ENCODE results near the gene EIF6. TPM values are rescaled to one million over a fixed set of nuclear protein-coding genes. Genes with fewer than 3 reads are reported as not detected.
"Not testable (repeated sequence)": the region's sequence is repeated elsewhere in the genome, so short reads cannot be mapped to it uniquely, and the experiment has no call there.

EIF6 gene
- polyA plus RNA-seq, 1 experiment, result 133 TPM

DNA sequence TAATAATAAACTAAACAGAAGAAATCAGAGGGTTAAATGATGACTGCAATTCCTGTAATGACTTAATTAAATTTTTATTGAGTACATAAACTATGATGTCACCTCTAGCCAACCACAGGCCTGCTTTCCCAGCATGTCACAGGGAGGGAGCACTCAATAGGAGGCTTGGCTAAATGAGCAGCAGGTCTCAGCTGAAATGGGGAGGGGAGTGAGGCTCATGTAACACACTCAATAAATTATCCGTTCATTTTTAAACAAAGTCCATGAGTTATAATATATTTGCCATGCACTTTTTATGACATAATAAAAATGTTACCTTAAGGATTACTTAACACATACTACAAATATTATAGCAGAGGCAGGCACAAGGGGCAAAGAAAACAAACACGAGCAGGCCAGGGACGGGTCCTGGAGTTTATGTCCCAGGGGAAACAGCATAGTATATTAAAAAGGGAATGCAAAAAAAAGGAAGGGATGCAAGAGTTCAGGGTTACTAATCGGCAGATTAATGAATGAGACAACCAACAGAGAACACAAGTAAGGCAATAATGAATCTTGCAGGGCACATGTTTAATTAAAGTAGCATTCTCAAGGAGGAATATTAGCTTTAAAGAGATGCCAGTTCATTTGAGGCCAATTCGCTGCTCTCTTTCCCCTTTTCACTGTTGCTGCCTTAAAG, 34.8 kb upstream of the EIF6 start:
- CTCF ChIA-PET, result interaction anchor here (0.6 to 3.5 kb wide), 2 partner anchors 13 to 24 kb away, joined by 3 to 17 read pairs; no protein-coding TSS in a partner anchor
- DNase-seq (ENCODE audit: low read depth, low spot score), result no peak

DNA sequence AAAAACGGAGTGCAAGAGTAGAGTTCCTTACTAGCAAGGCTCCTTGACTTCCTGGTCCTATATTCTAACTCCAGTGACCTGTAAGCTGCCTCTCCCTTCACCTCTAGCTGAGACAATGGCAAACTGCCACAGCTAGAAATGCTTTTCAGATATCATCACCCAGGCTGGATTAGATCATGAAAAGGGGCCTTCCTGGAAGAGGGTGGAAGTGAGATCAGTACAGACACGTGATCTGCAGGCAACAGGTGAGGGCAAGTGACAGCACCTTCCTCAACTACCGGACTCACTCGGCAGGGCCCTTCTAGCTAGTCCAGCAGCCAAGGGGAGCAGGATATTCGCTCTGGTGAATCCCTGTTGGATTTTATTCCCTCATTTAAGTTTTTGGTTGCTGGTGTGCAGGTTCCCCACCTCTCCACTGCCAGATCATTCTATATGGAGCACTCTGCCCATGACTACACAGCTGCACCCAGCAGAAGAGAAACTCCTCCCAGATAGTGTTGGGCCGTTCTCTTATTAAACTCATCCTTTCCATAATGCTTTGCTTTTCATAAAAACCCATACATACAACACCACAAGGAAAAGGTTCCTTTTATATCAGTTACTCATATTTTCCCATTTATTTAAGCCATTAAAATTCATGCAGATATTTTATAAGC, 34.1 kb upstream of the EIF6 start:
- H3K9me3 ChIP-seq (ENCODE audit: control insufficient read depth, insufficient read depth, low read length), result no peaks in the 10 kb centered on the region
- CTCF ChIA-PET, result interaction anchor here (0.6 to 3.5 kb wide), 2 partner anchors 13 to 25 kb away, joined by 3 to 17 read pairs; no protein-coding TSS in a partner anchor
- POLR2A ChIA-PET, result interaction anchor here (0.9 to 2.3 kb wide), 2 partner anchors 13 to 120 kb away, joined by 3 to 8 read pairs; no protein-coding TSS in a partner anchor
- TF ChIP-seq, protein P1, sequence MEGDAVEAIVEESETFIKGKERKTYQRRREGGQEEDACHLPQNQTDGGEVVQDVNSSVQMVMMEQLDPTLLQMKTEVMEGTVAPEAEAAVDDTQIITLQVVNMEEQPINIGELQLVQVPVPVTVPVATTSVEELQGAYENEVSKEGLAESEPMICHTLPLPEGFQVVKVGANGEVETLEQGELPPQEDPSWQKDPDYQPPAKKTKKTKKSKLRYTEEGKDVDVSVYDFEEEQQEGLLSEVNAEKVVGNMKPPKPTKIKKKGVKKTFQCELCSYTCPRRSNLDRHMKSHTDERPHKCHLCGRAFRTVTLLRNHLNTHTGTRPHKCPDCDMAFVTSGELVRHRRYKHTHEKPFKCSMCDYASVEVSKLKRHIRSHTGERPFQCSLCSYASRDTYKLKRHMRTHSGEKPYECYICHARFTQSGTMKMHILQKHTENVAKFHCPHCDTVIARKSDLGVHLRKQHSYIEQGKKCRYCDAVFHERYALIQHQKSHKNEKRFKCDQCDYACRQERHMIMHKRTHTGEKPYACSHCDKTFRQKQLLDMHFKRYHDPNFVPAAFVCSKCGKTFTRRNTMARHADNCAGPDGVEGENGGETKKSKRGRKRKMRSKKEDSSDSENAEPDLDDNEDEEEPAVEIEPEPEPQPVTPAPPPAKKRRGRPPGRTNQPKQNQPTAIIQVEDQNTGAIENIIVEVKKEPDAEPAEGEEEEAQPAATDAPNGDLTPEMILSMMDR (IDR thresholded peaks at IDR 0.05; ENCODE audit: low read depth, low read length), result no peak
- H3K27me3 ChIP-seq (ENCODE audit: control insufficient read depth, insufficient read depth, low read length), result no peaks in the 10 kb centered on the region
- H3K27ac ChIP-seq (ENCODE audit: low read depth, low read length), result peak overlapping the region; percentile 93
- no peak for DNase-seq (ENCODE audit: low read depth, low spot score)
- H3K4me3 ChIP-seq (ENCODE audit: low read depth, low read length), result no peak overlapping the region

More for the DNA sequence above, 34.8 kb upstream of the EIF6 start:
- POLR2A ChIA-PET, result interaction anchor here (2.3 kb wide), 1 partner anchor 13 kb away, joined by 8 read pairs; no protein-coding TSS in a partner anchor
- Histone ChIP-seq H3K27ac (ENCODE audit: low read depth, low read length) (peak overlapping the region; percentile 63), H3K27me3 (ENCODE audit: control insufficient read depth, insufficient read depth, low read length) (no peaks in the 10 kb centered on the region), H3K9me3 (ENCODE audit: control insufficient read depth, insufficient read depth, low read length) (no peaks in the 10 kb centered on the region), H3K4me3 (ENCODE audit: low read depth, low read length) (no peak overlapping the region)
- TF ChIP-seq, protein P1 (IDR thresholded peaks at IDR 0.05; ENCODE audit: low read depth, low read length), result no peak

DNA sequence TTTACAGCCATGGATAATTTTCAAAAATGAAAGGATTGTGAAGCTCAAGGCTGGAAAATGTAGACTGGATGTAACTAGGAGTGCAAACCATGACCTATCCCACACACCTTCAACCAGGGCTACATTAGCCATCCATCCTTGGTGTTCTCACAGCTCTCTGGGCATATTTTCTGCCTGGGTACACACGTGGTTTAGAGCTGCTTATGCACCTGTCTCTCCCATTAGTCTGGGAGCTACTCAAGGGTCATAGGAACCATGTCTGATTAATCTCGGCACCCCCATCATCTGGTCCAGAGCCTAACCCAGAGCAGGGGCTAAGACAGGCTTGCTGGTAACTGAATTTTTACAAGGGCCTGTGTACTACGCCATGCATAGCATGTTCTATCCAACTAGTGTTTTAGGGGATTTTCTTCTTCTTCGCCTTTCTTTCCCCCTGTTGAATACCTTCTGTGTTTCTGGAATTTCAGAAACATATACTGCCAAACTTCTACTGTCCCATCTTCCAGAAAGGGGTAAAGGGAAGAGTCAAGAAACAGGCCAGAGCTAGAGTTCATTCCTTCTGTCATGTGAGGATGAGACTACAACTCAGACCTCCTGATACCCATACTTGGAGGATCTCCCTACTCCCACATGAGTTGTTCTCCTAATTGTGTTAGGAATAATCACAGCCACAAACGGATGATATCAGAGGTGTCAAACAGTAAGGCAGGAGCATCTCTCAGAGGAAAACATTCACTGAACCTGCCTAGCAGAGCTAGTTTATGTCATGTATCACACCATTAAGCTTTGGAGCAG, 33.0 kb upstream of the EIF6 start:
- CTCF ChIA-PET, result interaction anchor here (0.6 to 3.5 kb wide), 2 partner anchors 12 to 129 kb away, joined by 6 to 17 read pairs; no protein-coding TSS in a partner anchor
- no peaks in the 10 kb centered on the region for H3K27me3 ChIP-seq (ENCODE audit: control insufficient read depth, insufficient read depth, low read length)
- TF ChIP-seq, protein P1 (IDR thresholded peaks at IDR 0.05; ENCODE audit: low read depth, low read length), result no peak
- H3K4me3 ChIP-seq (ENCODE audit: low read depth, low read length), result no peak overlapping the region
- H3K9me3 ChIP-seq (ENCODE audit: control insufficient read depth, insufficient read depth, low read length), result no peaks in the 10 kb centered on the region
- DNase-seq (ENCODE audit: low read depth, low spot score), result no peak
- H3K27ac ChIP-seq (ENCODE audit: low read depth, low read length), result peak overlapping the region; percentile 93
- POLR2A ChIA-PET, result interaction anchor here (0.9 to 2.3 kb wide), 2 partner anchors 12 to 121 kb away, joined by 3 to 8 read pairs; no protein-coding TSS in a partner anchor

DNA sequence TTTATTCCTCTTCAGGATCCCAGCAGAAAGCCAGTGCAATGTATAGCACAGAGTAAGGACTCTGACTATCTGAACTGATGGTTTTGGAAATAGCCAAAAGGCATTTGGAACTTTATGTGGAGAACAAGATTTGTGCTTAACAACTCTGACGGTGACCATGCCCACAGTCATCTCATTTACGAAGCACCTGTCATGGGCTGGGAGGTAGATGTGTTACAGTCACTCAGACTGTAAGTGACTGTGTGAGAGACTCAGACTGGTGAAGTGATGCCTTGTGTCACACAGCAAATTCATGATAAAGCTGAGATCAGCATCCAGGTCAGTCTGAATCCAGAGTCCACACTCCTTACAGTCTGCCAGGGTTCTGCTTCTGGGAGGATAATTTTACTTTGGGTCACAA, 31.5 kb upstream of the EIF6 start:
- ChIA-PET CTCF (no interaction called here), POLR2A (no interaction called here)
- Histone ChIP-seq H3K27me3 (ENCODE audit: control insufficient read depth, insufficient read depth, low read length) (no peaks in the 10 kb centered on the region), H3K27ac (ENCODE audit: low read depth, low read length) (peak overlapping the region; percentile 83), H3K9me3 (ENCODE audit: control insufficient read depth, insufficient read depth, low read length) (no peaks in the 10 kb centered on the region), H3K4me3 (ENCODE audit: low read depth, low read length) (no peak overlapping the region)
- TF ChIP-seq, protein P1 (IDR thresholded peaks at IDR 0.05; ENCODE audit: low read depth, low read length), result no peak
- no peak for DNase-seq (ENCODE audit: low read depth, low spot score)

DNA sequence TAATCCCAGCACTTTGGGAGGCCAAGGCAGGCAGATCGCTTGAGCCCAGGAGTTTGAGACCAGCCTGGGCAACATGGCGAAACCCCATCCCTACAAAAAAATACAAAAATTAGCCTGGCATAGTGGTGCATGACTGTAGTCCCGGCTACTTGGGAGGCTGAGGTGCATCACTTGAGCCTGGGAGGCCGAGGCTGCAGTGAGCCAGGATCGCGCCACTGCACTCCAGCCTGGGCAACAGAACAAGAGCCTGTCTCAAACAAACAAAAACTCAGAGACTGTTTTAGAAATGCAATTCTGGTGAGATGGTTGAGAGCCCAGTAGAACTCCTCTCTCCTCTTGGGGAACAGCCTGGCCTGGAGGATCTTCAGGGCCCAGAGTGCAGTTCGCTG, 31.1 kb upstream of the EIF6 start:
- POLR2A ChIA-PET, result interaction anchor here (0.7 to 0.9 kb wide), 2 partner anchors 10 to 1620 kb away, joined by 3 read pairs; no protein-coding TSS in a partner anchor
- H3K27me3 ChIP-seq (ENCODE audit: control insufficient read depth, insufficient read depth, low read length); H3K4me3 ChIP-seq (ENCODE audit: low read depth, low read length); H3K9me3 ChIP-seq (ENCODE audit: control insufficient read depth, insufficient read depth, low read length); CTCF ChIA-PET; DNase-seq (ENCODE audit: low read depth, low spot score): not testable (repeated sequence)
- peak overlapping the region; percentile 83 for H3K27ac ChIP-seq (ENCODE audit: low read depth, low read length)
